Measurements from ENCODE around the gene COMMD3. TPM values are rescaled to one million over a fixed set of nuclear protein-coding genes. Genes with fewer than 3 reads are reported as not detected.
A peak's percentile ranks its signal among the peaks of the same experiment; 100 is the strongest.

Gene COMMD3
- total RNA-seq, 2 experiments from 2014 or later, result 82.6 to 97.0 TPM

GRCh38 chr10:22333167-22333974 is 17.2 kb downstream of the COMMD3 start:
- H3K4me1 Mint-ChIP-seq, result peaks cover 49% of the 10 kb centered on the region
- H3K27ac Mint-ChIP-seq, result peak overlapping the region; percentile 84
- peaks cover 26% of the 10 kb centered on the region for H3K27me3 Mint-ChIP-seq
- DNase-seq, result peak; percentile 37
- POLR2A ChIA-PET, result interaction anchor here (0.7 to 2.1 kb wide), 4 partner anchors 8 to 17 kb away, joined by 4 to 13 read pairs (median 7); partner anchors contain the start of genes BMI1 and COMMD3
- peaks cover 35% of the 10 kb centered on the region for H3K36me3 Mint-ChIP-seq (ENCODE audit: low read depth)
- H3K9me3 Mint-ChIP-seq, result peaks cover 3% of the 10 kb centered on the region
- CTCF ChIA-PET, result interaction anchor here (1.0 kb wide), 1 partner anchor 14 kb away, joined by 3 read pairs; no protein-coding TSS in a partner anchor
- H3K4me3 Mint-ChIP-seq, result peak overlapping the region; percentile 71

GRCh38 chr10:22333975-22334282 is 17.7 kb downstream of the COMMD3 start:
- DNase-seq, result no peak
- H3K36me3 Mint-ChIP-seq (ENCODE audit: low read depth), result peaks cover 35% of the 10 kb centered on the region
- ChIA-PET POLR2A (no interaction called here), CTCF (no interaction called here)
- H3K27me3 Mint-ChIP-seq, result peaks cover 32% of the 10 kb centered on the region
- H3K4me1 Mint-ChIP-seq, result peaks cover 54% of the 10 kb centered on the region
- peak overlapping the region; percentile 84 for H3K27ac Mint-ChIP-seq
- peak overlapping the region; percentile 71 for H3K4me3 Mint-ChIP-seq
- H3K9me3 Mint-ChIP-seq, result peaks cover 3% of the 10 kb centered on the region

DNA sequence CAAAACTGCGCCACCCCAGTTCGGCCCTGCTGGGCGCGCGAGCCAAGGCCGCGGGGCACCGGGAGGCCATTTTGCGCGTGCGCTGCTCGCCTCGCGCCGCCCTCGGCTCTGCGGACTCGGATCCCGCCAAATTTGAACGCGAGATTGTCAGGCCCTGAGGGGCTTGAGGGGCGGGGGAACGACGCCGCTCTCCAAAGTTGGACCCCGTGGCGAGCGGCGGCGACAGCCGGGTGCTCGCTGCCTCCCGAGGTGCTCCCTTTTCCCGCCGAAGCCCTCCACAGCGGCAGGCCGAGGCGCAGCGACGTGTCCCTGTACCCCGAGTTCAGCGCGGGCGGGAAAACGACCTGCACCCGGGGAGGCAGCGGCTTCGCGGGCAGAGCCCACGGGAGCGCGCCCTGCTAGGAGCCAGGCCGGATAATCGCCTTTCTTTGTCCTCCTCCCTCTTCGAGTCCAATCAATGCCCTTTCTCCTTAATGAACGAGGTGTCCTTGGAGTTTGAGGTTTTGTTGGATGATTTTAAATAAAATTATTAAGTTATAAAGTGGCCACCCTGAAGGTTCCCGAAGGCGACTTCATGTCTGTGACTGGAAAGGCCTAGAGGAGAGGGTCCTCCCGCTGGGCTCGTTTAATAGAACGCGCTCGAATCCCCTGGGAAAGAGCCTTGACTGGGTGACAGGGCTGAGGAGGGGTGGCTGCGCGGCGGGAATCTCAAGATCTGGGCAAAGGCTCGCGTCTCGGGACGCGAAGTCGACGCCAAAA is 18.4 kb downstream of the COMMD3 start:
- Mint-ChIP-seq H3K27me3 (peaks cover 38% of the 10 kb centered on the region), H3K4me3 (peak overlapping the region; percentile 66), H3K4me1 (peaks cover 59% of the 10 kb centered on the region), H3K27ac (peak overlapping the region; percentile 77), H3K9me3 (peaks cover 3% of the 10 kb centered on the region), H3K36me3 (ENCODE audit: low read depth) (peaks cover 29% of the 10 kb centered on the region)
- ChIA-PET CTCF (no interaction called here), POLR2A (no interaction called here)
- DNase-seq, result no peak

- peak; percentile 76 for DNase-seq
- peaks cover 40% of the 10 kb centered on the region for H3K27me3 Mint-ChIP-seq
- H3K4me1 Mint-ChIP-seq, result peaks cover 66% of the 10 kb centered on the region
- H3K36me3 Mint-ChIP-seq (ENCODE audit: low read depth), result peaks cover 26% of the 10 kb centered on the region
- peaks cover 3% of the 10 kb centered on the region for H3K9me3 Mint-ChIP-seq
- ChIA-PET POLR2A (no interaction called here), CTCF (no interaction called here)
- H3K27ac Mint-ChIP-seq, result peak overlapping the region; percentile 77
- H3K4me3 Mint-ChIP-seq, result peak overlapping the region; percentile 66
These were observed 19.2 kb downstream of the COMMD3 start for GRCh38 chr10:22335173-22335933.

GRCh38 chr10:22338185-22338900 is 22.2 kb downstream of the COMMD3 start:
- ChIA-PET POLR2A (interaction anchor here (0.7 to 1.3 kb wide), 4 partner anchors 28 to 335 kb away, joined by 3 to 4 read pairs (median 4); partner anchors contain the start of gene DNAJC1), CTCF (interaction anchor here (1.3 to 2.1 kb wide), 2 partner anchors 13 to 213 kb away, joined by 3 to 13 read pairs; no protein-coding TSS in a partner anchor)
- H3K27ac Mint-ChIP-seq, result peak overlapping the region; percentile 95
- H3K4me3 Mint-ChIP-seq, result peak overlapping the region; percentile 49
- H3K36me3 Mint-ChIP-seq (ENCODE audit: low read depth), result peaks cover 10% of the 10 kb centered on the region
- peaks cover 59% of the 10 kb centered on the region for H3K4me1 Mint-ChIP-seq
- H3K9me3 Mint-ChIP-seq, result peaks cover 3% of the 10 kb centered on the region
- DNase-seq, result no peak
- peaks cover 56% of the 10 kb centered on the region for H3K27me3 Mint-ChIP-seq

GRCh38 chr10:22338931-22339330 is 22.7 kb downstream of the COMMD3 start:
- peak overlapping the region; percentile 95 for H3K27ac Mint-ChIP-seq
- POLR2A ChIA-PET, result interaction anchor here (0.8 to 1.4 kb wide), 4 partner anchors 109 to 375 kb away, joined by 3 to 5 read pairs (median 4); partner anchors contain the start of genes DNAJC1 and PIP4K2A
- DNase-seq, result no peak

GRCh38 chr10:22339761-22340328 is 23.7 kb downstream of the COMMD3 start:
- H3K4me1 Mint-ChIP-seq, result peaks cover 58% of the 10 kb centered on the region
- H3K27ac Mint-ChIP-seq, result peak overlapping the region; percentile 95
- ChIA-PET CTCF (interaction anchor here (0.7 to 2.1 kb wide), 14 partner anchors 12 to 844 kb away, joined by 3 to 13 read pairs (median 4); partner anchors contain the start of genes COMMD3 and DNAJC1), POLR2A (interaction anchor here (0.6 to 2.5 kb wide), 31 partner anchors 8 to 843 kb away, joined by 3 to 24 read pairs (median 3); partner anchors contain the start of genes DNAJC1, MLLT10 and PIP4K2A)
- peak overlapping the region; percentile 85 for H3K4me3 Mint-ChIP-seq
- DNase-seq, result no peak
- no peaks in the 10 kb centered on the region for H3K9me3 Mint-ChIP-seq
- H3K36me3 Mint-ChIP-seq (ENCODE audit: low read depth), result peaks cover 8% of the 10 kb centered on the region
- peaks cover 67% of the 10 kb centered on the region for H3K27me3 Mint-ChIP-seq

More at GRCh38 chr10:22338931-22339330, 22.7 kb downstream of the COMMD3 start:
- H3K4me1 Mint-ChIP-seq, result peaks cover 54% of the 10 kb centered on the region
- H3K9me3 Mint-ChIP-seq, result no peaks in the 10 kb centered on the region
- H3K36me3 Mint-ChIP-seq (ENCODE audit: low read depth), result peaks cover 4% of the 10 kb centered on the region
- peak overlapping the region; percentile 49 for H3K4me3 Mint-ChIP-seq
- peaks cover 58% of the 10 kb centered on the region for H3K27me3 Mint-ChIP-seq
- CTCF ChIA-PET, result interaction anchor here (1.1 to 2.1 kb wide), 4 partner anchors 13 to 650 kb away, joined by 3 to 13 read pairs (median 4); no protein-coding TSS in a partner anchor

GRCh38 chr10:22340329-22341189 is 24.4 kb downstream of the COMMD3 start:
- Mint-ChIP-seq H3K36me3 (ENCODE audit: low read depth) (peaks cover 5% of the 10 kb centered on the region), H3K27me3 (peaks cover 69% of the 10 kb centered on the region), H3K9me3 (no peaks in the 10 kb centered on the region), H3K4me3 (peak overlapping the region; percentile 85), H3K4me1 (peaks cover 56% of the 10 kb centered on the region), H3K27ac (peak overlapping the region; percentile 95)
- peak; percentile 72 for DNase-seq
- POLR2A ChIA-PET, result interaction anchor here (0.6 to 2.5 kb wide), 36 partner anchors 8 to 844 kb away, joined by 3 to 24 read pairs (median 3); partner anchors contain the start of genes DNAJC1, MLLT10 and PIP4K2A
- CTCF ChIA-PET, result interaction anchor here (0.7 to 2.1 kb wide), 13 partner anchors 13 to 845 kb away, joined by 3 to 13 read pairs (median 4); partner anchors contain the start of genes COMMD3 and DNAJC1

- CTCF ChIA-PET, result no interaction called here
- POLR2A ChIA-PET, result interaction anchor here (0.9 to 2.5 kb wide), 18 partner anchors 9 to 845 kb away, joined by 3 to 24 read pairs (median 4); partner anchors contain the start of gene DNAJC1
- Mint-ChIP-seq H3K9me3 (no peaks in the 10 kb centered on the region), H3K27me3 (peaks cover 75% of the 10 kb centered on the region), H3K4me3 (peak overlapping the region; percentile 63), H3K36me3 (ENCODE audit: low read depth) (peaks cover 11% of the 10 kb centered on the region), H3K4me1 (peaks cover 59% of the 10 kb centered on the region), H3K27ac (peak overlapping the region; percentile 71)
- no peak for DNase-seq
These were observed 25.2 kb downstream of the COMMD3 start for GRCh38 chr10:22341190-22341925.

DNA sequence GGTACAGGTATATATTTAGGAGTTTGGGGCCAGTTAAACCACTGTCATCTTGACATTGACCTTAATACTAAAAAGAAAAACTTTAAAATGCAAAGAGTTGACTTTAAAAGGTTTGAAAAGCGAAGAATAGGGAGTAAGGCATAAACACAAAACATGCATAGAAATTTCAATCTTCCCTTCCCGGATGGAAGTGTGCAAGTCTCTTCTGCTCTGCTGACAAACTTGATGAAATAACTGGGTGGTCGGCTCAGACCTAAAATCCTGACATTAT is 25.7 kb downstream of the COMMD3 start:
- Mint-ChIP-seq H3K4me3 (peak overlapping the region; percentile 63), H3K9me3 (no peaks in the 10 kb centered on the region), H3K27me3 (peaks cover 75% of the 10 kb centered on the region), H3K36me3 (ENCODE audit: low read depth) (peaks cover 13% of the 10 kb centered on the region), H3K4me1 (peaks cover 56% of the 10 kb centered on the region), H3K27ac (no peak overlapping the region)
- CTCF ChIA-PET, result no interaction called here
- POLR2A ChIA-PET, result interaction anchor here (1.1 to 2.5 kb wide), 3 partner anchors 9 to 112 kb away, joined by 4 to 23 read pairs (median 16); no protein-coding TSS in a partner anchor
- DNase-seq, result no peak

Measured in activated CD4-positive, alpha-beta memory T cell treated with anti-CD3 and anti-CD28 coated beads, Interleukin-2, amount 10 ng/mL, durations not matched to agents 7 days and 5 days (primary cell).